RKO (cell line): ENCODE results near the gene MAN2B1.
"Not testable (repeated sequence)": the region's sequence is repeated elsewhere in the genome, so short reads cannot be mapped to it uniquely, and the experiment has no call there.

Experiments
- DNase-seq: peaks from one replicate; pipeline ENCODE4 v3.0.0-alpha.2; 2016; ENCODE audit warnings: low spot score

MAN2B1 gene

DNA sequence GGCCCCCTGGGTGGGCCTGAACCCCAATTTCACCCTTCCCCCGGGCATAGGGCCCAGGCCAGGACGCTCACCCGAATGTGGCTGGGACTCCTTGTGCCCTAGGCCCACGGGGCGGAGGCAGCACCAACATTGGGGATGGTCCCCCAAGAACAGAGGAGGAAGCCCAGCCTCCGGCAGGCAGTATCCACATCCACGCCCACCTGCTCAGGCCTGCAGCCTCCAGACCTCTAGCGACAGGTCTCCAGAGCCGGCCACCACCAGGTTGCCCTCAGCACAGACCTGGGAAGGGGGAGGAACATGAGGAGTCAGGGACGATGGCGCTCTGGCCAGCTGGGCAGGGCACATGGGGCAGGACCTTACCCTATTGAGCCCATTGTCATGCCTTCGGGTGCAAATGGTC lies 22.5 kb upstream of the MAN2B1 start:
- no peak for DNase-seq

GRCh38 chr19:12687496-12688196 lies 21.1 kb upstream of the MAN2B1 start, which contains the start of gene GNG14:
GNG14 (plus strand) TSS chr19:12687998; CDS start chr19:12688049, 51 bp downstream.
- no peak for DNase-seq

GRCh38 chr19:12685831-12686230 lies 19.3 kb upstream of the MAN2B1 start:
- no peak for DNase-seq

- DNase-seq = peak; percentile 98
Measured at GRCh38 chr19:12681074-12681987, 14.8 kb upstream of the MAN2B1 start, which contains the start of gene DHPS. DHPS (minus strand) TSS chr19:12681880; CDS start chr19:12681766, 114 bp downstream.

DNA sequence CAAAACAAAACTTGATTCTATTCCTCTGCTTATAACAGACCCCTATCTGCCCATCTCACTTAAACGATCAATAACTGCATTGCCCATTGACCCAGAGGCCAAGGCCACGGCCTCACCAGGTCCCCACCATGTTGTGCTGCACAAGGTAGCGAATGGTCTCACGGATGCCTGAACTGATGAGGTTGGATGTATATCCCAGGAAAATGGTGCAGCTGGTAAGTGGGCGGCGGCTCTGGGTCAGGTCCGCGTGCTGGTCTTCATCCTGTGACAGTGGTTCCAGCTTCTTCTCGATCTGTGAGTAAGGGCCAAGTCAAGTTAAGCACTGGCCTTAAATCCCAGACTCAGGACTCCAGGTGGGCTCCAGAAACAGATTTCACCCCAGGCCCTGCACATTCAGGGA lies 13.5 kb upstream of the MAN2B1 start:
- no peak for DNase-seq

GRCh38 chr19:12678039-12678438 lies 11.5 kb upstream of the MAN2B1 start:
- not testable (repeated sequence) for DNase-seq

GRCh38 chr19:12676928-12677327 lies 10.4 kb upstream of the MAN2B1 start:
- DNase-seq = no peak

- peak; percentile 75 for DNase-seq
Measured at GRCh38 chr19:12676384-12676792, 9.8 kb upstream of the MAN2B1 start.

- no peak for DNase-seq
Measured at GRCh38 chr19:12675940-12676339, 9.4 kb upstream of the MAN2B1 start.

DNA sequence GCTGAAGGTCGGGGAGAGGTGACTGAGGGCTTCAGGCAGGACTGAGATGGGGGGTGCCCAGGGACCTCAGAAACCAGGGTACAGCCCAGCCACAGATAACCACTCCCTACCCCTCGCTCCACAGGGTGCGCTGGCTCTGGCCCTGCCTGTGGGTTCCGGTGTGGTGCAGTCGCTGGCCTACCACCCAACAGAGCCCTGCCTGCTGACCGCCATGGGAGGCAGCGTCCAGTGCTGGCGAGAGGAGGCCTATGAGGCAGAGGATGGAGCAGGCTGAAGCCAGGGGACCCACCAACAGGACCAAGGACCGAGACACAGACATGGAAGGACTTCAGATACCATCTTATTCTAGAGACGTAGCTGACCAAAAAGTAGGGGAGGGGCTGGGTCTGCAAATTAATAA lies 8.9 kb upstream of the MAN2B1 start:
- no peak for DNase-seq

DNA sequence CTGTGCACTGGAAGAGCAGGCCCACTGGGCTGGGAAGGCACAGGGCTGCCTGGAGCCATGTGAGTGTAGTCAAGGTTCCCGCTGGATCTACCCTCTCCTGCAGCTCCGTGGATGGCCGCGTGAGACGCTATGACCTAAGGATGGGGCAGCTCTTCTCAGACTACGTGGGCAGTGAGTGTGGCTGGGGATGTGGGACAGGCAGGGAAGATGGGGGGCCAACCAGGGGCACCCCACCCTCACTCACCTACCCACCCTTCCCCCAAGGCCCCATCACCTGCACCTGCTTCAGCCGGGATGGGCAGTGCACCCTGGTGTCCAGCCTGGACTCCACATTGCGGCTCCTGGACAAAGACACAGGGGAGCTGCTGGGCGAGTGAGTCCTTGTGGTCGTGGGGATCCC lies 6.2 kb upstream of the MAN2B1 start:
- no peak for DNase-seq

GRCh38 chr19:12670159-12670928 lies 3.8 kb upstream of the MAN2B1 start:
- peak; percentile 51 for DNase-seq

- DNase-seq = peak; percentile 88
Measured at GRCh38 chr19:12669270-12670158, 3.0 kb upstream of the MAN2B1 start.

DNA sequence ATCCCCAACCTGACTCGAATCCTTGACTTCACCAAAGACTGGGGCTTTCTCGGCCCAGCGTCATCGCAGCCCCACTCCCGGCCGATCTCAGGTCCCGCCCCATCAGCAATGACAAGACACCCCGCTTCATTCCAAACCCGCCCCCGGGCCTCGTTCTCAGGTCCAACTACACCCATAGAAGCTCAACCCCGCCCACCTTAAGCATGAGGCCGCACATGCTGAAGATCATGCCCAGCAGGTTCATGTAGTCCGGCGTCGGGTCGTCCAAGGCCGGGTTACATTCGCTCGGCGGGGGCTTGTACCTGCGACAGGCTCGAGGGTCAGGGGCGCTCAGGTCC lies 2.4 kb upstream of the MAN2B1 start:
- peak; percentile 82 for DNase-seq

- DNase-seq = no peak
Measured at GRCh38 chr19:12668346-12668745, 1.8 kb upstream of the MAN2B1 start.

DNA sequence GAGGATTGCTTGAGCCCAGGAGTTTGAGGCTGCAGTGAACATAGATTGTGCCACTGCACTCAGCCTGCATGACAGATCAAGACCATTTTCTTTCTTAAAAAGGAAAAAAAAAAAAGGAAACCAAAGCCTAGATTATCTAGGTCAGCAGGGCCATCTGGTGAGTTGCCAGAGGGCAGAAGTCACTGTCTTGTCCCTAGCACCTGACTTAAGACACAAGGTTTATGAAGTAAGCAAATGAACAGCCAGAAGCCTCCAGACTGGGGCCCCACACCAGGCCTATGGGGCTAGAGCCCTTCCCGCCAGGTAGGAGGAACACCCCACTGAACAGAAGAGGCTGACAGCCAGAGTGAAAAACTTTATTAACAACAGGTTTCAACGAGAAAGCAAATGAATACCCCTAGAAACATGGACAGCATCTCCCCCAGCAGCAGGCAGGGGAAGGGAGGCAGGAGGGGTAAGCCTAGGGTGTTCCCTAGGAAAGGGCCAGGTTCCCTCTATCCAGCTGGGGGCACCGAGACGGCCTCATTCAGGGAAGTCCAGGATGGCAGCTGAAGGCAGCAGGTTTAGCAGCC lies 1.3 kb upstream of the MAN2B1 start:
- DNase-seq = no peak

DNA sequence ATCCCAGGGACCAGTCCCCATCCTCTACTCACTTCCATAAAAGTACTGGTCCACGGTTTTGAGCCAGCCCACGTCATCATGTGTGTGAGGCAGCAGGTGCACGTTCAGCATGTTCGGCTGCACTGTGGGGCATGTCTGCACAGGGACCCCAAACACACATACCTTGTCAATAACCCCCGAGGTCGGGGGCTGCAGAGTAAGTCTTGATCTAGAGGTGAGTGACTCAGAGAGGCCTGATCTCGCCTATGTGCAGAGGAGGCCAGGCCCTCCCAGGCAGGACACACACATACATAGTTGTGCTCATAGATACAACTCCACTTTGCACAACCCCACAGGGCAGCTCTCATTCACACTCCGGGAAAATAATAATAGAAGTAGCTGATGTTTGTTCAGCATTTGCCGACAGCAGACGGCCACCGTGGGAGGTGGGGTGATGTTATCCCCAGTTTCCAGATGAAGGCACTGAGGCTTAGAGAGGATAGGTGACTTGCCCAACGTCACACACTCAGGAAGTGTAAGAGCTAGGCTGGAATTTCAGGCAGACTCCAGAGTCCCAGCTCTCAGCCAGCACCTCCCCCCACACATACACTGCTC lies 774 bp downstream of the MAN2B1 start:
- DNase-seq = peak; percentile 45

DNA sequence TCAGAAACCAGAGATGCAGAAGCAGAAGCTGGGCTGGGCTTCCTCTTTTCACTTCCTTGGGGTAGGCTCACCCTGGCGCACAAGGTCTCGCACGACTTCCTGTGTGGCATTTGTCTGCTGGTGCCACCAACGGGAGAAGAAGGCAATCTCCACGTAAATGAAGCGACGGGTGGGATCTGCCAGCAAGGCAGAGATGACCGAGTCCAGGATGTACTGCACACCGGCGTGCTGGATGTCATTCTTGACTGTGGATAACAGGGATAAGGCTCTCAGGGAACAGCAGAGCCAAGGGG lies 1.3 kb downstream of the MAN2B1 start:
- no peak for DNase-seq

DNA sequence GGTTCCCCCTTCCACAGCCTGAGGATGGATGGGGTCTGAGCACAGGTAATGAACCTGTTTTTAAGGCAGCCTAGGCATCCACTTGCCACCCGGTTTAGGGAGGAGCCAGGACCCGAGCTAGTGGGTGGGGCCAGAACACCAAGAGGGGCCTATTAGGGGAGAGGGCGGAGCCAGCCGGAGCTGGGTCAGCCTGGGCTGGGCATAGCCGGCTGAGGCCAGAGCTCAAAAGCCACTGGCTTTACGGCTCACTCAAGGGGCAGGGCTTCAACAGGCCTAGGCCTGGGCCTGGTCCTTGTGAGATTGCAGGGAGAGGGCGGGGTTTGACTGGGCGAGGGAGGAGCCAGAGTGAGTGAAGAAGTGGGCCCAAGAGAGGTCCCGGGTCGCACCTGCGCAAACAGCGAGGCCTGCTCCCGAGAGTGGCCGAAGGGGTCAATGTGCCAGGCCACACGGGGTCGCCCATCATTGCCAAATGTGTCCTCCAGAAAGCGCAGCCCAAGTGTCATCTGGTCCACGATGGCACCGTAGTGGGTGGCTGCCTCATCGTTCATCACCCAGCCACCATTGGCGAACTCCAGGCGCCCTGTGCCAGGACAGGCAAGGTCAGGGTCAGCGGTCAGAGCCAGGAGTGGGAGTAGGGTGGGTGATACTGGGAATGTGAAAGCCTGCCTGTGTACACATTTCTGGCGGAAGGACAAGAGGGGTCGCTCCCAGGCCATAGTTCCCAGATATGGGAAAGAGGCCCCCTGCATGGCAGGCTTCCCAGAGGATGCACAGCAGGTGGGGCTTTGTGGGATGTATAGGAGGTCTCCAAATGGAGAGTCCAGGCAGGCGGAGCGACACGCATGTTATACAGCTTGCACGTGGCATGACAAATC lies 1.9 kb downstream of the MAN2B1 start:
- DNase-seq = peak; percentile 65

- DNase-seq = no peak
Measured at GRCh38 chr19:12660980-12661379, 5.6 kb downstream of the MAN2B1 start.
